C4-2B (cell line): Measurements from ENCODE around the gene OAT.

Experiments
- CTCF ChIP-seq: fragments of 450-650 bp; conservative IDR thresholded peaks from 2 replicates; pipeline ENCODE4 v1.5.1; 2017; ENCODE audit warnings: mild to moderate bottlenecking
- ZFX ChIP-seq: fragments of 450-650 bp; IDR thresholded peaks from 2 replicates; pipeline ENCODE4 v1.6.1; 2017

GRCh38 chr10:124349231-124349995, 69.3 kb downstream of the OAT start:
- TF ChIP-seq CTCF (no peak), ZFX (no peak)
